H9 (cell line): Measurements from ENCODE around the gene CLDN20. TPM values are rescaled to one million over a fixed set of nuclear protein-coding genes. Genes with fewer than 3 reads are reported as not detected.

Source experiments
- DNase-seq: peaks from one replicate; pipeline ENCODE4 v3.0.0-alpha.2; 2017
- H2AFZ ChIP-seq: one replicate; pipeline ENCODE4 v1.6.1; 2013; ENCODE audit warnings: mild to moderate bottlenecking, low read length, control low read depth, moderate library complexity
- H2AK5ac ChIP-seq: 2 replicates; pipeline ENCODE4 v1.6.1; 2013; ENCODE audit warnings: low read length, control low read depth, mixed read lengths; ENCODE audit not compliant: insufficient read length
- H2BK120ac ChIP-seq: one replicate; pipeline ENCODE4 v1.6.1; 2013; ENCODE audit warnings: low read depth, mild to moderate bottlenecking, low read length, control low read depth, inconsistent platforms; ENCODE audit not compliant: poor library complexity, severe bottlenecking
- H2BK12ac ChIP-seq: 2 replicates; pipeline ENCODE4 v1.6.1; 2013; ENCODE audit warnings: low read length, control low read depth, mixed read lengths, low read depth; ENCODE audit not compliant: insufficient read length
- H2BK15ac ChIP-seq: 2 replicates; pipeline ENCODE4 v1.6.1; 2013; ENCODE audit warnings: low read depth, low read length, control low read depth
- H2BK20ac ChIP-seq: one replicate; pipeline ENCODE4 v1.6.1; 2013; ENCODE audit warnings: low read depth, mild to moderate bottlenecking, low read length, control low read depth, inconsistent platforms; ENCODE audit not compliant: poor library complexity, severe bottlenecking
- H2BK5ac ChIP-seq: 2 replicates; pipeline ENCODE4 v1.6.1; 2013; ENCODE audit warnings: low read length, control low read depth, mixed read lengths; ENCODE audit not compliant: insufficient read length
- H3K14ac ChIP-seq: 2 replicates; pipeline ENCODE4 v1.6.1; 2013; ENCODE audit warnings: low read length, control low read depth; ENCODE audit not compliant: insufficient read depth
- H3K18ac ChIP-seq: 2 replicates; pipeline ENCODE4 v1.6.1; 2013; ENCODE audit warnings: low read depth, mild to moderate bottlenecking, mixed read lengths, low read length, control low read depth; ENCODE audit not compliant: insufficient read length
- H3K23ac ChIP-seq: 2 replicates; pipeline ENCODE4 v1.6.1; 2013; ENCODE audit warnings: low read length, control low read depth, mixed read lengths, low read depth; ENCODE audit not compliant: insufficient read length
- H3K23me2 ChIP-seq: 2 replicates; pipeline ENCODE4 v1.6.1; 2013; ENCODE audit warnings: low read depth, mild to moderate bottlenecking, mixed read lengths, low read length, control low read depth; ENCODE audit not compliant: insufficient read length, poor library complexity, severe bottlenecking
- H3K27ac ChIP-seq: 2 replicates; pipeline ENCODE4 v1.5.1; 2013; ENCODE audit warnings: low read length, control low read depth, mixed read lengths, low read depth; ENCODE audit not compliant: insufficient read length
- H3K27me3 ChIP-seq: 2 replicates; pipeline ENCODE4 v1.6.1; 2013; ENCODE audit warnings: low read length, control low read depth, inconsistent platforms; ENCODE audit not compliant: insufficient read depth
- H3K4ac ChIP-seq: 2 replicates; pipeline ENCODE4 v1.6.1; 2013; ENCODE audit warnings: low read depth, mild to moderate bottlenecking, control low read depth, inconsistent platforms, low read length, moderate library complexity
- H3K4me1 ChIP-seq: 2 replicates; pipeline ENCODE4 v1.6.1; 2013; ENCODE audit warnings: low read length, control low read depth, inconsistent platforms; ENCODE audit not compliant: insufficient read depth
- H3K4me2 ChIP-seq: 2 replicates; pipeline ENCODE4 v1.6.1; 2013; ENCODE audit warnings: low read length, control low read depth, mixed read lengths; ENCODE audit not compliant: insufficient read length, insufficient read depth
- H3K56ac ChIP-seq: 2 replicates; pipeline ENCODE4 v1.6.1; 2013; ENCODE audit warnings: low read depth, mild to moderate bottlenecking, mixed read lengths, low read length, control low read depth; ENCODE audit not compliant: insufficient read length
- H3K79me1 ChIP-seq: 2 replicates; pipeline ENCODE4 v1.6.1; 2013; ENCODE audit warnings: low read depth, mild to moderate bottlenecking, moderate library complexity, low read length, control low read depth, inconsistent platforms; ENCODE audit not compliant: insufficient read depth, poor library complexity, severe bottlenecking
- H3K79me2 ChIP-seq: 2 replicates; pipeline ENCODE4 v1.6.1; 2013; ENCODE audit warnings: low read length, control low read depth, inconsistent platforms; ENCODE audit not compliant: insufficient read depth
- H3K9ac ChIP-seq: 2 replicates; pipeline ENCODE4 v1.6.1; 2013; ENCODE audit warnings: low read length, control low read depth, mixed read lengths; ENCODE audit not compliant: insufficient read length; ENCODE audit errors: extremely low read depth
- H3K9me3 ChIP-seq: one replicate; pipeline ENCODE4 v1.6.1; 2013; ENCODE audit warnings: low read depth, low read length, inconsistent platforms; ENCODE audit not compliant: control insufficient read depth
- H3T11ph ChIP-seq: one replicate; pipeline ENCODE4 v1.6.1; 2013; ENCODE audit warnings: mild to moderate bottlenecking, low read length, control low read depth, inconsistent platforms
- H4K20me1 ChIP-seq: one replicate; pipeline ENCODE4 v1.6.1; 2013; ENCODE audit not compliant: control insufficient read depth, insufficient read length, insufficient read depth
- H4K5ac ChIP-seq: 2 replicates; pipeline ENCODE4 v1.6.1; 2013; ENCODE audit warnings: low read depth, mild to moderate bottlenecking, mixed read lengths, low read length, control low read depth; ENCODE audit not compliant: insufficient read length
- H4K8ac ChIP-seq: replicated peaks from 2 replicates; pipeline ENCODE4 v1.6.1; 2013; ENCODE audit warnings: low read length, control low read depth, mixed read lengths, low read depth; ENCODE audit not compliant: insufficient read length
- H4K91ac ChIP-seq: 2 replicates; pipeline ENCODE4 v1.6.1; 2013; ENCODE audit warnings: low read depth, mild to moderate bottlenecking, moderate library complexity, mixed read lengths, low read length, control low read depth; ENCODE audit not compliant: insufficient read length
- H3K27ac Mint-ChIP-seq, 3 experiments: 2 replicates in 2 of 3; 3 replicates in 1 of 3; pipeline ENCODE4 v1.8.0; 2020 to 2021; ENCODE audit warnings: mixed read lengths in 3 of 3, mild to moderate bottlenecking in 1 of 3, moderate library complexity in 1 of 3
- H3K27me3 Mint-ChIP-seq: 2 replicates; pipeline ENCODE4 v1.8.0; 2021; ENCODE audit warnings: low read depth, mild to moderate bottlenecking, moderate library complexity, mixed read lengths
- H3K36me3 Mint-ChIP-seq, 3 experiments: 2 replicates in 2 of 3; 3 replicates in 1 of 3; pipeline ENCODE4 v1.8.0; 2020 to 2021; ENCODE audit warnings: low read depth in 3 of 3, mixed read lengths in 3 of 3; ENCODE audit not compliant: insufficient read depth in 1 of 3
- H3K4me1 Mint-ChIP-seq, 2 experiments: 2 replicates each; pipeline ENCODE4 v1.8.0; 2020; ENCODE audit warnings: mixed read lengths in 2 of 2
- H3K4me3 Mint-ChIP-seq, 2 experiments: 2 replicates in 1 of 2; 3 replicates in 1 of 2; pipeline ENCODE4 v1.8.0; 2020 to 2021; ENCODE audit warnings: mild to moderate bottlenecking in 2 of 2, mixed read lengths in 2 of 2, moderate library complexity in 1 of 2
- H3K9me3 Mint-ChIP-seq, 2 experiments: 2 replicates in 1 of 2; 3 replicates in 1 of 2; pipeline ENCODE4 v1.8.0; 2020; ENCODE audit warnings: mild to moderate bottlenecking in 2 of 2, mixed read lengths in 2 of 2, moderate library complexity in 1 of 2
- CTCF ChIP-seq: fragments of 200-600 bp; sonication (generic); conservative IDR thresholded peaks from 3 replicates; pipeline ENCODE4 v1.8.0; 2021; ENCODE audit warnings: antibody characterized with exemption, mild to moderate bottlenecking
- WGBS: extraction: QIAGEN DNeasy Blood & Tissue Kit; methylation state at CpG from one replicate; pipeline ENCODE4 v1.1.7; 2013; ENCODE audit warnings: missing lambda C conversion rate, low lambda C conversion rate, mixed read lengths; ENCODE audit not compliant: insufficient read length; ENCODE audit errors: extremely low coverage; 5-methylcytosine and 5-hydroxymethylcytosine counted together
- total RNA-seq: library from RNA; stranded (reverse); gene quantifications from 2 replicates; pipeline ENCODE4 v1.2.1, GENCODE V29; 2021

CLDN20 gene
- total RNA-seq, 1 experiment from 2014 or later, result not detected

- Mint-ChIP-seq H3K9me3 (no peaks in the 10 kb centered on the region), H3K27ac (no peak overlapping the region), H3K4me1 (peaks cover 0 to 8% of the 10 kb centered on the region in 2 experiments; a peak in 2 of 4 replicates), H3K4me3 (no peak overlapping the region), H3K27me3 (no peaks in the 10 kb centered on the region), H3K36me3 (peaks cover 15 to 53% (median 52%) of the 10 kb centered on the region in 3 experiments)
- no peak overlapping the region for H4K5ac ChIP-seq
- no peak overlapping the region for H2AFZ ChIP-seq
- no peak overlapping the region for H3K56ac ChIP-seq
- no peak overlapping the region for H4K91ac ChIP-seq
- H2BK12ac ChIP-seq, result no peak overlapping the region
- no peaks in the 10 kb centered on the region for H3K4me1 ChIP-seq
- no peak overlapping the region for H3K14ac ChIP-seq
- TF ChIP-seq CTCF, result no peak
- no peak overlapping the region for H4K8ac ChIP-seq
- H3K9me3 ChIP-seq, result no peaks in the 10 kb centered on the region
- no peak overlapping the region for H3T11ph ChIP-seq
- no CpG with 5 or more reads among the region's 4 CpGs for WGBS
- H2BK5ac ChIP-seq, result no peak overlapping the region
- H3K4me2 ChIP-seq, result no peak overlapping the region
- DNase-seq, result no peak
- H3K23ac ChIP-seq, result no peak overlapping the region
- no peak overlapping the region for H3K4ac ChIP-seq
- H3K27me3 ChIP-seq, result no peaks in the 10 kb centered on the region
- no peak overlapping the region for H3K27ac ChIP-seq
- H2BK20ac ChIP-seq, result no peak overlapping the region
- H4K20me1 ChIP-seq, result no peaks in the 10 kb centered on the region
- H3K79me1 ChIP-seq, result no peaks in the 10 kb centered on the region
- H3K79me2 ChIP-seq, result no peaks in the 10 kb centered on the region
- H3K23me2 ChIP-seq, result peaks cover under 1% of the 10 kb centered on the region
- no peak overlapping the region for H3K18ac ChIP-seq
- no peak overlapping the region for H2BK120ac ChIP-seq
- H2BK15ac ChIP-seq, result no peak overlapping the region
- H3K9ac ChIP-seq, result no peak overlapping the region
- no peak overlapping the region for H2AK5ac ChIP-seq
Observed at GRCh38 chr6:155309150-155309549, 45.3 kb downstream of the CLDN20 start.
